Hepatocyte (in vitro differentiated cells): ENCODE data around the gene PLEKHM3. TPM values are rescaled to one million over a fixed set of nuclear protein-coding genes. Genes with fewer than 3 reads are reported as not detected.

Source experiments
- DNase-seq: peaks from one replicate; pipeline ENCODE4 v3.0.0-alpha.2; 2016; ENCODE audit warnings: low spot score
- H2AFZ ChIP-seq: fragments of 200-600 bp; sonication (generic); 2 replicates; pipeline ENCODE4 v1.6.0; 2016; ENCODE audit warnings: antibody characterized with exemption, mild to moderate bottlenecking
- H3K27ac ChIP-seq: fragments of 200-600 bp; sonication (generic); 2 replicates; pipeline ENCODE4 v1.5.1; 2016; ENCODE audit warnings: mild to moderate bottlenecking
- H3K27me3 ChIP-seq: fragments of 200-600 bp; sonication (generic); 2 replicates; pipeline ENCODE4 v1.6.1; 2016
- H3K36me3 ChIP-seq: fragments of 200-600 bp; sonication (generic); replicated peaks from 2 replicates; pipeline ENCODE4 v1.5.1; 2016; ENCODE audit warnings: low read depth; ENCODE audit not compliant: insufficient read depth
- H3K4me1 ChIP-seq: fragments of 200-600 bp; sonication (generic); 2 replicates; pipeline ENCODE4 v1.5.1; 2016; ENCODE audit warnings: mild to moderate bottlenecking, moderate library complexity; ENCODE audit not compliant: insufficient read depth
- H3K4me2 ChIP-seq: fragments of 200-600 bp; sonication (generic); 2 replicates; pipeline ENCODE4 v1.6.0; 2016
- H3K4me3 ChIP-seq: fragments of 200-600 bp; sonication (generic); 2 replicates; pipeline ENCODE4 v1.5.1; 2016; ENCODE audit warnings: mild to moderate bottlenecking
- H3K79me2 ChIP-seq: fragments of 200-600 bp; sonication (generic); 2 replicates; pipeline ENCODE4 v1.6.0; 2017; ENCODE audit warnings: mild to moderate bottlenecking
- H3K9me2 ChIP-seq: fragments of 200-600 bp; sonication (generic); replicated peaks from 2 replicates; pipeline ENCODE4 v1.6.0; 2017; ENCODE audit warnings: mild to moderate bottlenecking; ENCODE audit not compliant: insufficient read depth
- H3K9me3 ChIP-seq: fragments of 200-600 bp; sonication (generic); 2 replicates; pipeline ENCODE4 v1.5.1; 2016; ENCODE audit warnings: low read depth, mild to moderate bottlenecking
- H4K20me1 ChIP-seq: fragments of 200-600 bp; sonication (generic); 2 replicates; pipeline ENCODE4 v1.6.0; 2016; ENCODE audit warnings: mild to moderate bottlenecking; ENCODE audit not compliant: insufficient read depth, poor library complexity, severe bottlenecking
- EZH2 ChIP-seq: fragments of 200-600 bp; sonication (generic); IDR thresholded peaks from 2 replicates; pipeline ENCODE4 v1.6.1; 2016; ENCODE audit warnings: antibody characterized with exemption, mild to moderate bottlenecking, borderline replicate concordance
- EZH2phosphoT487 ChIP-seq: fragments of 200-600 bp; sonication (generic); IDR thresholded peaks from one replicate; pipeline ENCODE4 v1.6.1; 2018; ENCODE audit warnings: antibody characterized with exemption, mild to moderate bottlenecking, low read depth, moderate library complexity; ENCODE audit not compliant: unreplicated experiment, severe bottlenecking
- WGBS: methylation state at CpG from one replicate; pipeline ENCODE4 v1.1.6; 2016; ENCODE audit warnings: low lambda C conversion rate; ENCODE audit errors: missing lambda C conversion rate; 5-methylcytosine and 5-hydroxymethylcytosine counted together
- polyA plus RNA-seq: library from polyadenylated mRNA; unstranded; fragments of >200 nt; fragmentation: Nextera tagmentation; extraction: Ambion mirVana; gene quantifications from 2 replicates; pipeline ENCODE4 v1.2.1, GENCODE V29; 2016
- total RNA-seq: library from RNA; depleted of rRNA; stranded (reverse); fragments of >200 nt; gene quantifications from 2 replicates; pipeline ENCODE4 v1.2.3, GENCODE V29; 2014
- TF ChIP-seq, protein P1 (sequence below): fragments of 200-600 bp; sonication (generic); IDR thresholded peaks from 2 replicates; pipeline ENCODE4 v1.5.1; 2016; ENCODE audit warnings: antibody characterized with exemption, mild to moderate bottlenecking; ENCODE audit not compliant: poor library complexity

The PLEKHM3 gene
- total and polyA plus RNA-seq, 2 experiments from 2014 or later: 4.2 to 11.1 TPM

DNA sequence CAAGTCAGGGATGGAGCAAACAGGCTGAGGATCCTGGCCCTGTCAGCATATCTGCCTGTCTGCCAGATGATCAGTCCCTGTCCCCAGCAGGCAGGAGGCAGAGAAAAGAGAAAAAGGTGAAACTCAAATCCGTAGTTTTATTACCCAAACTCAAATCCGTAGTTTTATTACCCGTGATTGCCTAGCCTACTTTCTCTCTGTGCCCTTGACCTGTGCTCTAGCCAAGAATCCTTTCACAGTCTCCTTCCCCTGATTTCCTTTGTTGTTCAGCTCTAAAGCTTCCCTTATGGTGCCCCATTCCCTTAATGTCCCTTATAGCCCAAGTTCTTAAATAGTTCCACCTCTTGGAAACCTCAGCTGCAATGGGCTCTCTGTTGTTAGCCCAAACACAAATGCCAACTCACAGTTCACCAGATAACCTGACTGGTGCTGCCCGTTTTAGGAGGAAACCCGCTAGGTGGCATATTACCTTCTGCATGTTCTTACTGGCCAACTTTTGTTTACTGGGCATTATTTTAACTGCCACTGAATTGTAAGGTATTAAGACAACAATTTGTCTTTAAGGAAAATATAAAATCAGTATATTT, 130.0 kb downstream of the PLEKHM3 start:
- no peaks in the 10 kb centered on the region for H3K79me2 ChIP-seq
- DNase-seq: no peak
- no peaks in the 10 kb centered on the region for H3K9me2 ChIP-seq
- H3K27me3 ChIP-seq: no peaks in the 10 kb centered on the region
- no peak overlapping the region for H3K4me3 ChIP-seq
- H3K9me3 ChIP-seq: no peaks in the 10 kb centered on the region
- TF ChIP-seq EZH2: no peak
- TF ChIP-seq, protein P1, sequence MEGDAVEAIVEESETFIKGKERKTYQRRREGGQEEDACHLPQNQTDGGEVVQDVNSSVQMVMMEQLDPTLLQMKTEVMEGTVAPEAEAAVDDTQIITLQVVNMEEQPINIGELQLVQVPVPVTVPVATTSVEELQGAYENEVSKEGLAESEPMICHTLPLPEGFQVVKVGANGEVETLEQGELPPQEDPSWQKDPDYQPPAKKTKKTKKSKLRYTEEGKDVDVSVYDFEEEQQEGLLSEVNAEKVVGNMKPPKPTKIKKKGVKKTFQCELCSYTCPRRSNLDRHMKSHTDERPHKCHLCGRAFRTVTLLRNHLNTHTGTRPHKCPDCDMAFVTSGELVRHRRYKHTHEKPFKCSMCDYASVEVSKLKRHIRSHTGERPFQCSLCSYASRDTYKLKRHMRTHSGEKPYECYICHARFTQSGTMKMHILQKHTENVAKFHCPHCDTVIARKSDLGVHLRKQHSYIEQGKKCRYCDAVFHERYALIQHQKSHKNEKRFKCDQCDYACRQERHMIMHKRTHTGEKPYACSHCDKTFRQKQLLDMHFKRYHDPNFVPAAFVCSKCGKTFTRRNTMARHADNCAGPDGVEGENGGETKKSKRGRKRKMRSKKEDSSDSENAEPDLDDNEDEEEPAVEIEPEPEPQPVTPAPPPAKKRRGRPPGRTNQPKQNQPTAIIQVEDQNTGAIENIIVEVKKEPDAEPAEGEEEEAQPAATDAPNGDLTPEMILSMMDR: no peak
- TF ChIP-seq EZH2phosphoT487: no peak
- H2AFZ ChIP-seq: no peak overlapping the region
- H3K4me1 ChIP-seq: peaks cover 21% of the 10 kb centered on the region
- no peak overlapping the region for H3K27ac ChIP-seq
- no peaks in the 10 kb centered on the region for H3K36me3 ChIP-seq
- H4K20me1 ChIP-seq: no peaks in the 10 kb centered on the region
- no peak overlapping the region for H3K4me2 ChIP-seq
- 58% methylated on average over 5 of the region's 5 CpGs for WGBS

DNA sequence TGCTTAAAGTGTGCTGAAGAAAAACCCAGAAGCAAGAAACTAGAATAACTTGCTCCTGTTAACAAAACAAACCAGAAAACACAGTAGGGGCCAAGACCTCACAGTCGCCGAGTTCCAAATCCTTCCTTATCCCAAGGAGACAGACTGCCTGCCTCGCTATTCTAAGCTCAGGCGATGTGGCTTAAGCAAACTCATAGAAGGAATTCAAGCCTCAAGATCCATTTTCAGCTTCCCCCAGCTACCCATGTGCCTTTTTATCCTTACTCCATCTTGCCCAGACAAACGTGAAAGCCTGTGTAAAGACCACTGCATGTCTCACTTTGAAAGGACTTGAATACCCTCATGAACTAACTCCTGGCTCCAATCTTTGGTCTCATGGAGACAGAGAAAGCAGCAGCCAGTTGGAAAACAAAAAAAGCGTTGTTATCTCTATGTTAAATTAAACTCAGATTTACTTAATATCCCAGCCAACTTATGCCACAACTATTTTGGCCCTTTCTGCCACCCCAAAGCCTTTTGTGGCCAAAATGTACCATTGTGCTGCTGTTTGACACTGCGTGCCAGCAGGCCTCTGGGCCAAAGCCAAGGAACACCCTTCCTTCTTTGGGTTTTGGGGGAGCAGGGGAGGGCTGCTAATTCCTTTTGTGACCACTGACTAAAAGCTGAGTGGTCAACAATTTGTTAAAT, 132.5 kb downstream of the PLEKHM3 start:
- WGBS: 72% methylated on average over 7 of the region's 7 CpGs
- Histone ChIP-seq H4K20me1 (no peaks in the 10 kb centered on the region), H3K9me3 (no peaks in the 10 kb centered on the region), H2AFZ (no peak overlapping the region), H3K4me2 (no peak overlapping the region), H3K4me1 (peaks cover 15% of the 10 kb centered on the region), H3K27me3 (no peaks in the 10 kb centered on the region), H3K27ac (no peak overlapping the region), H3K9me2 (no peaks in the 10 kb centered on the region), H3K36me3 (no peaks in the 10 kb centered on the region), H3K4me3 (no peak overlapping the region), H3K79me2 (no peaks in the 10 kb centered on the region)
- no peak for DNase-seq
- TF ChIP-seq, protein P1: no peak
- no peak for TF ChIP-seq EZH2phosphoT487
- no peak for TF ChIP-seq EZH2

DNA sequence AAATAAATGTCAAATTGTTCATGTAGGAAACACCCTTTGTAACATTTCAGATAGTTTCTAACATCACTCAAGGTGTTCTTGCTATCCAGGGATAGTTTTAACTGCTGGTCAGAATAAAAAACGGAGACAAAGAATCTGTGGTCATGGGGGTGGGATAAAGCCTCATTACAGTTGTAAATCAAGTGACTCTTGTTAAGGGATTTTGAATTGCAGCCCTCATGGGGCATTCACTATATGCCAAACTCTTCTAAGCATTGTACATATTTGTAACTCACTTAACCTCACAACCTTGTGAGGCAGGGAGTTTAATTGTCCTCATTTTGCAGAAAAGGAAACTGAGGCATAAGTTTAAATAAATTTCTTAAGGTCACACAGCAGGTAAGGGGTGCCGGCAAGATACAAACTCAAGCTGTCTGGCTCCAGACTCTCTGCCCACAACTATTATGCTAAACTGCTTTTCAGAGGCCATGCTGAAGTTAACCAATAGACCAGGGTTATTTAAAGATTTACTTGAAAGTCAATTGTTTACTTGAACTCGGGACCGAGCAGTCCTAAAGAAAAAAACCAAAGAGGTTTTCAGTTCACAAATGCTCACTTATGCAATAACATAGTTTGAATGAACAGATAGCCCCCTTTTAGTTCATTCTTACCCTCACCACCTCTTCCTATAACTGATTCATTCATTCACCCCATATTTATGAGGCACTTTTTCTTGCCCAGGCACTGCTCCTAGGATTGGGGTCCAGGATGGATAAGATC, 134.1 kb downstream of the PLEKHM3 start:
- no peaks in the 10 kb centered on the region for H3K79me2 ChIP-seq

More for the DNA sequence above, 134.1 kb downstream of the PLEKHM3 start:
- peaks cover 3% of the 10 kb centered on the region for H3K4me1 ChIP-seq
- TF ChIP-seq, protein P1: no peak
- TF ChIP-seq EZH2phosphoT487 (no peak), EZH2 (no peak)
- no peak overlapping the region for H3K4me3 ChIP-seq
- no peaks in the 10 kb centered on the region for H3K9me3 ChIP-seq
- no peak overlapping the region for H2AFZ ChIP-seq
- no peak overlapping the region for H3K4me2 ChIP-seq
- no peaks in the 10 kb centered on the region for H3K27me3 ChIP-seq
- no peaks in the 10 kb centered on the region for H3K36me3 ChIP-seq
- H3K27ac ChIP-seq: no peak overlapping the region
- DNase-seq: no peak
- no peaks in the 10 kb centered on the region for H3K9me2 ChIP-seq
- 71% methylated on average over 4 of the region's 4 CpGs for WGBS
- no peaks in the 10 kb centered on the region for H4K20me1 ChIP-seq
